GM19035 (cell line): ENCODE results near the gene RERE.
"Not testable (repeated sequence)": the region's sequence is repeated elsewhere in the genome, so short reads cannot be mapped to it uniquely, and the experiment has no call there.

Experiments used
- ATAC-seq: cut with Tn5 transposase; IDR thresholded peaks from one replicate; pipeline ENCODE4 v1.9.1; 2021; ENCODE audit not compliant: unreplicated experiment

RERE gene

DNA sequence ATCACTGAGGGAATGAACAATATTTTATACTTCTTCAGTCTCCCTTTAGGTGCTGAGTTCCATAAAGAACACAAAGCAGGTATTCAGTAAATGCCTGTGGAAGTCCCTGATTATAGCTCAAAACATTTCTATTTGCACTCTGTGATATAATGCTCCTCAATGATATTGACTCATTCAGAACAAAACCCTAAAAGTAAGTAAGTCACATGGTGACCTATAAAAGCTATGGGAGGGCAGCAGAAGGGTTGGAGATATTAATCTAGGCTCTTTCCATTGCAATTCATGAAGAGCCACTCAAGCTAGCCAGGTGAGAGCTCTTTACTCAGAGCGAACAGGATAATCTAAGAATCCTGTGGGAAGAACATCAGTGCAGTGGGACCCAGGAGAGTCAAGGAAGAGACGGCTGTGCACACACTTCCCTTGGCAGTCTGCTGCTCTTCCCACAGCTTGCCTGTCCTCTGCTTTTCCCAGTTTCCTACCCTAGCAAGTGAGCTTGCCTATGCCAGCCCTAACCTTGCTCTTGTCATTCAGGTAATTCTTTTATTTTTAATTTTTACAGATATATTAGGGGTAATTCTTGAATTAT lies 197.4 kb downstream of the RERE start:
- not testable (repeated sequence) for ATAC-seq

DNA sequence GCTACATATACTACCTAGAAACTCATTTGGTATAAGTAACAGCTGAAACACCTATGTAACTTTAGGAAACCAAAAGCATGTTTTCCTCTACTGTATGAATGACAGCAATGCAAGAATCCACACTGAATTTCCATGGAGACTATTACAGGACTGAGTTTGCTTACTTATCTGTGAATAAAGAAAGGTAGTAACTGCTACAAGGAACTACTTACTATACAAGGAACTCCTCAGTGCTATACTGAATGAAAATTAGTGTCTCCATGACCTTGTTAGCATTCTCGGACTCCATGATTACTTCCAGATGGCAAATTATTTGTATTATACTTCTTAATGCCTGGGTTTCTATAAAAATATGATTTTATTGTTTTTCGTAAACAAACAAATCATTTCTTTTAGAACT lies 198.0 kb downstream of the RERE start:
- not testable (repeated sequence) for ATAC-seq

DNA sequence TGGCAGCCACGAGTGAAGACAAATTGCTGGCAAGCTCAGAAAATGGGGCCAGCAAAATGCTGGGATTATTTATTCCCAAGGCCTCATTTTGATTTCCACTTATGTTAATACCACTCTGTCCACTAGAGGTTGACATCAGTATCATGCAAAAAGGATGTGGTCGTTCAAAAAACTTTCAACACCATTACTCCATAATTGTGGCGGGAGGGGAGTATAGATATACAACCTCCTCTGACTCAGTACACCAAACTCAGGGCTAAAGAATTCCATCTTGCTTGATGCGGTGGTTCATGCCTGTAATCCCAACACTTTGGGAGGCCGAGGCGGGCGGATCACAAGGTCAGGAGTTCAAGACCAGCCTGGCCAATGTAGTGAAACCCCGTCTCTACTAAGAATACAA lies 200.6 kb downstream of the RERE start:
- not testable (repeated sequence) for ATAC-seq

- not testable (repeated sequence) for ATAC-seq
Measured at GRCh38 chr1:8611634-8612515, 205.6 kb downstream of the RERE start.

- ATAC-seq: no peak
Measured at GRCh38 chr1:8607906-8608305, 209.5 kb downstream of the RERE start.

DNA sequence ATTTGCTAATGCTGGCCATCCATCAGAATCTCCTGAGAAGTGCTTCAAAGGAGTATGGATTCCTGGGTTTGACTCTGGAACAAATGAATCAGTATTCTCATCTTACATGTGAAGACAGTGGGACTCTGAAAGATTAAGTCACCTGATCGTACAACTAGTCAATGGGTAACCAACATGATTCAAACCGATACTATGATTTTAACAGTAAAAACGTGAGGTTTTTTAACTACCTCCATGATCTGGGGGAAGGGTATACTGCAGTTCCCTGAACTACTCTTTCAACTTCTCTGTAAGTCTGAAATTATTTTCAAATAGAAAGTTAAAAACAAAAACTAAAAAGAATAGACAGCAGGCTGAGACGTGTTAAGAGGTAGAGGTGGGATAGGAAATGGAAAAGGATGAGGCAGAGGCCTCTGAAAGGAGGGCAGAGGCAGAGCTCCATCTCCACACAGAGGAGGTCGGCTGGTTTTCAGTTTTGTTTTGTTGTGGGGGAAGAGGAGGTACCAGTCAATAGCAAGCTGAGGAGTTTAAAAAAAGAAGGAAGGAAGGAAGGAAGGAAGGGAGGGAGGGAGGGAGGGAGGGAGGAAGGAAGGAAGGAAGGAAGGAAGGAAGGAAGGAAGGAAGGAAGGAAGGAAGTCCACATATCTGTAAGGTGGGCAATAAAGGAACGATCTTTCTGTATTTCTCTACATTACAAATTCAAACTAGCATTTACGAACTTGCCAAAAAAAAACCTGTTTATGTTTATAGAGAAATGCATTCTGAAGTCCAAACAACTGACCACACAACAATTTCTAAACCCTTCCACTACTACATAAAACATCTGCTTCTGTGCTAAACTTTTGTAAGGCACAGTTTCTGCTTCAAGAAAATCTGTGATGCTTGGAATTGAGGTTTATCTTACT lies 213.1 kb downstream of the RERE start:
- peak; percentile 84 for ATAC-seq

- no peak for ATAC-seq
Measured at GRCh38 chr1:8603220-8603616, 214.2 kb downstream of the RERE start.

DNA sequence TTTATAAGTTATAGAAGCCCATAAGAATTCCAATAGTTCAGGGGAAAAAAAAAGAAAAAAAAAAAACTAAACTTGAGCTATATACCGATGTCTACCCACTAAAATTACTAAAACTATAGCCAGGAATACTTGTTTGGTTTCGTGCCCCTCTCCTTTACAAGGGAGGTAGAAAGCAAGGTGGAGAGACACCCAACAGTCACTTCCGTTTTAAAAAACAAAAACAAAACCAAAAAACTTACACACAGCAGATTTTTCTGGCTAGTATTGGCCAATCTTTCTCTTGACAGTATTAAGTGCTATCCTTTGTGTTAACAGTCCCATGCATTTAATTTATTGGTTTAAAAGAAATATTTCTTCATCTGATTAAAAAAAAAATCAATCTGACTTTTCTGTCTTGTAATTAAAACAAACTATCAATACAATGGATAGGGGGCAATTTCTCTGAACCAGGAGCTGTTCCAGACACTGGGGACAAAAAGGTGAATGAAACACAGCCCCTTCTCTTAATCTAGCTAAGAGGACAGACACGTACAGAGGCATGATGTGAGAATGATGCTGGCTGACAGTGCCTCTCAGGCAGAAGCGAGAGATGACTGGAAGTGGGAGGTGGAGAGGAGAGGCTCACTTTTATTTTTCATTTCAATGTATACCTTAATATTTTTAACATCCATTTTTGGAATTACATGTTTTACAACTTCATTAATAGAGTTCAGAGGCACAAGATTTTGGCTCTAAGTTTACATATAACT lies 214.8 kb downstream of the RERE start:
- no peak for ATAC-seq

DNA sequence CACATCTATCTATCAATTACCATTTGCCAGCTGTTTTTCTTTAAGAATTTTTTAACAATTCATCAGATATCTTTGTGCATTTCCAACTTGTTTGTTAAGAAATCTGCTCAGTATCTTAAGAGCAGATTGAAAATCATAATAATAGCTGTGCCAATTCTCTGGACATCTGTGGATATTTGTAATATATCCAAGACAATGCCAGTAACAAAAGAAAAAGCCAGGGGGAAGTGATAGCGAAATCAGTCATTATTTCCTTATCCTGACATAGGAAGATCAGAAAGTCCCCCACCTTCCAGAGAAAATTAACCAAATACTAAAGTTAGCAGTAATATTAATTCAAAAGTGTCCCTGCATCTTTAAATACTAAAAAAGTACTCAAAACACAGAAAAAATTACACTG lies 217.1 kb downstream of the RERE start:
- no peak for ATAC-seq

GRCh38 chr1:8599646-8600212 lies 217.7 kb downstream of the RERE start:
- no peak for ATAC-seq

DNA sequence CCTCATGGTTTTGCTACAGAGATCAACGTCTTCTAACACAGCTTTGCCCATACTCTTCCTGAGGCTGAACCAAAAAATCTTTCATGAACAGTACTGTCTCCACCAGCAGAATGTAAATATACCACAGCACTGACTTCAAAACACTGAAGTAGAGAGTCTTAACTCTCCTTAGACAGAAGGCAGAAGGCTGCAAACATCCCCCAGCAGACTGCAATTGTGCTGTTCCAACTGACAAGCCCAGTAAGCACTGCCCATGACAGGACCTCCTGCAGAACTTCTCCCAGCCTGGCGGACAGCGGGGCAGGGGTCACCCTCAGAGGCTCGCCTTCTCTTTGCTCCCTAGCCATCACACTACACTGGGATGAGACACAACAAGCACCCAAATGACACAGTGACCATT lies 218.7 kb downstream of the RERE start:
- ATAC-seq: no peak

- ATAC-seq: no peak
Measured at GRCh38 chr1:8598060-8598724, 219.2 kb downstream of the RERE start.

DNA sequence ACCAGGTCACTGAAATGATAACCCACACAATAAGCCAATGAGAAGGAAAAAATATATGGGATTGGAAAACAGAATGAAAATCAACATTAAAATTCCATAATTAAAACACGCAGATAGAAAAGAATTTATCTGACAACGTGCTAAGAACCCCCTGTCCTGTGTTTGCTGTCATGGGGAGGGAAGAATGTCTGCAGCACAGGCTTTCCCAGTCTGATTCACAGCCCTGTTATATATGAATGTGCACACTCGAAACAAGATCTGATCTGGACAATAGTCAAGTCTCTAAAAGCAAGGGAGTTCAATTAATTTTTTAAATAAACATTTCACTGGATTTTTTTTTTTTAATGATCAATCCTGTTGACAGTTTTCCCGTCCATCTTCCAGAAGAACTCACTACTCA lies 220.0 kb downstream of the RERE start:
- no peak for ATAC-seq

DNA sequence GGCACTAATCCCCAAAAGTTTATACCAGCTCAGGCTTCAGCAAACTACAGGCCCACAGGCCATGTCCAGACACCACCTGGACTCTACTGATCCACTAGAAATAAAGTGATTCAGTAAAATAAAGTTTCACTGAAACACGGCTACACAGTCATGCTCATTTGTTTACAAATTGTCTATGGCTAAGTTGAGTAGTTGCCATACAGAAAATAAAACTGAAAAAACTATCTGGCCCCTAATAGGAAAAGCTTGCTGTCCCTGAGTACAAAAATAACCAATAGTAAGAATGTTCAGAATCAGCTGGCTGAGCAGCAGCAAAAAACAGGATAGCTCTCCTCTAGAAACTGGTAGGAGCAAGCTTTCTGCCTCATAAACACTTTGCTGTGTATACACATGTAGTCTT lies 221.5 kb downstream of the RERE start:
- peak; percentile 52 for ATAC-seq

DNA sequence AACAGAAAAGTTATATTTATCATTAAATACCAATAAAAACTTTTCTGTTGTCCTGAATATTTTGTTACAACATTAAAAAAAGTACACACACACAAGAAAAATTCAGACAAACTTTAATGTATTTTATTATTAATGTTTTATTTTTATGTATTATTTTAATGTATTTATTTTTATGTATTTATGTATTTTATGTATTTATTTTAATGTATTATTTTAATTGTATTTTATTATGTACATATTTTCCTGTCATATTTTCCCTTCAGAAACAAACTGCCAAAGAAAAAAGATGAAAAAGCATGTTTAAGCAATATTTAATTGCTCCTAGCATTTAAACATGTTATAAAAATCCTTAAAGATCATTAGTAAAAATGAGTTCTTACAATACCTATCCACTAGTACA lies 222.1 kb downstream of the RERE start:
- ATAC-seq: no peak

DNA sequence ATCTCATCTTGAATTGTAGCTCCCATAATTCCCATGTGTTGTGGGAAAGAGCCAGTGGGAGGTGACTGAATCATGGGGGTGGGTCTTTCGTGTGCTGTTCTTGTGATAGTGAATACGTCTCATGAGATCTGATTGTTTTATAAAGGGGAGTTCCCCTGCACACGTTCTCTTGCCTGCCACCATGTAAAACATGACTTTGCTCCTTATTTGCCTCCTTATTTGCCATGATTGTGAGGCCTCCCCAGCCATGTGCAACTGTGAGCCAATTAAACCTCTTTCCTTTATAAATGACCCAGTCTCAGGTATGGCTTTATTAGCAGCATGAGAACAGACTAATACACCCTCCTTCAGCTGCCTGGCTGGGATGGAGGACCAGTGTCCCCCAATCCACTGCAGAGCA lies 224.1 kb downstream of the RERE start:
- ATAC-seq: not testable (repeated sequence)

GRCh38 chr1:8591569-8591968 lies 225.9 kb downstream of the RERE start:
- no peak for ATAC-seq

GRCh38 chr1:8590721-8591351 lies 226.6 kb downstream of the RERE start:
- ATAC-seq: no peak

GRCh38 chr1:8589571-8589970 lies 227.9 kb downstream of the RERE start:
- no peak for ATAC-seq
